ENCODE measurements around the gene CFLAR. TPM values are rescaled to one million over a fixed set of nuclear protein-coding genes. Genes with fewer than 3 reads are reported as not detected.

The CFLAR gene
- total and polyA plus RNA-seq, 2 of the 13 experiments (the other 11 are each of a cell fraction or from before 2014, with no cell fraction given), result 43.8 to 92.1 TPM

- TF ChIP-seq THAP7 (CRISPR knock-in tag; IDR thresholded peaks at IDR 0.05), result peak; percentile 56; the same call in 1 of the 2 replicates
- no peak; the same call in 1 of the 2 replicates for TF ChIP-seq SP140L (CRISPR knock-in tag; IDR thresholded peaks at IDR 0.05; ENCODE audit: borderline replicate concordance)
- TF ChIP-seq ZNF256 (CRISPR knock-in tag; conservative IDR thresholded peaks at IDR 0.05), result peak; percentile 82; the same call in 1 of the 2 replicates
- TF ChIP-seq ZNF275 (CRISPR knock-in tag; IDR thresholded peaks at IDR 0.05; ENCODE audit: borderline replicate concordance), result peak; percentile 83
- no peak for TF ChIP-seq SUZ12 (IDR thresholded peaks at IDR 0.05; ENCODE audit: low read depth, low read length)
- no peak for TF ChIP-seq ZNF30 (CRISPR knock-in tag; IDR thresholded peaks at IDR 0.05)
- peak; percentile 92 for TF ChIP-seq ARNTL (CRISPR knock-in tag; IDR thresholded peaks at IDR 0.05)
- TF ChIP-seq ZBTB40 (IDR thresholded peaks at IDR 0.05), result no peak
- no peak; the same call in 1 of the 2 replicates for TF ChIP-seq ZBTB40 (CRISPR knock-in tag; IDR thresholded peaks at IDR 0.05)
- peak; percentile 75 for TF ChIP-seq RBFOX2 (IDR thresholded peaks at IDR 0.05; ENCODE audit: low read depth, low read length)
- TF ChIP-seq ETS1 (CRISPR knock-in tag; IDR thresholded peaks at IDR 0.05), result peak; percentile 85
- no peak for TF ChIP-seq MAF1 (CRISPR knock-in tag; IDR thresholded peaks at IDR 0.05; ENCODE audit: borderline replicate concordance)
- TF ChIP-seq ZNF576 (CRISPR knock-in tag; IDR thresholded peaks at IDR 0.05), result no peak
- no peak; the same call in 1 of the 2 replicates for TF ChIP-seq MAZ (IDR thresholded peaks at IDR 0.05; ENCODE audit: borderline replicate concordance, low read depth, low read length)
- peak; percentile 75; the same call in 1 of the 2 replicates for TF ChIP-seq MAZ (CRISPR knock-in tag; IDR thresholded peaks at IDR 0.05; ENCODE audit: low read depth)
- no peak for TF ChIP-seq ZNF17 (CRISPR knock-in tag; IDR thresholded peaks at IDR 0.05)
Measured at GRCh38 chr2:201118121-201118960, 2.4 kb downstream of the CFLAR start (continued).
